SU-DHL-6 (cell line): ENCODE measurements around the gene KLF1.
A peak's percentile ranks its signal among the peaks of the same experiment; 100 is the strongest.

ENCODE experiments used
- H2AFZ ChIP-seq: fragments of 200-600 bp; sonication (generic); 2 replicates; pipeline ENCODE4 v1.6.1; 2014; ENCODE audit warnings: low read depth, mild to moderate bottlenecking, moderate library complexity, mixed read lengths, antibody characterized with exemption, low read length; ENCODE audit not compliant: severe bottlenecking
- H3F3A ChIP-seq: fragments of 200-600 bp; shearing (Covaris generic); 2 replicates; pipeline ENCODE4 v1.6.0; 2016; ENCODE audit warnings: antibody characterized with exemption, mild to moderate bottlenecking; ENCODE audit not compliant: insufficient read depth
- H3K27ac ChIP-seq: fragments of 200-600 bp; sonication (generic); 2 replicates; pipeline ENCODE4 v1.5.1; 2016; ENCODE audit warnings: low read depth, mild to moderate bottlenecking, low read length, moderate library complexity, mixed read lengths
- H3K27me3 ChIP-seq: fragments of 200-600 bp; sonication (generic), shearing (Covaris generic); 2 replicates; pipeline ENCODE4 v1.6.0; 2014; ENCODE audit warnings: mild to moderate bottlenecking, low read length
- H3K36me3 ChIP-seq: fragments of 200-600 bp; sonication (generic); 2 replicates; pipeline ENCODE4 v1.6.1; 2014; ENCODE audit warnings: mild to moderate bottlenecking, low read length, mixed read lengths
- H3K4me2 ChIP-seq: fragments of 300-600, 200-600 bp; shearing (Covaris generic), sonication (generic); 2 replicates; pipeline ENCODE4 v1.6.0; 2014; ENCODE audit warnings: low read length, low read depth, mild to moderate bottlenecking; ENCODE audit not compliant: poor library complexity, severe bottlenecking
- H3K4me3 ChIP-seq: fragments of 200-600 bp; sonication (generic); 2 replicates; pipeline ENCODE4 v1.5.1; 2014; ENCODE audit warnings: antibody characterized with exemption, low read length, mild to moderate bottlenecking, mixed read lengths; ENCODE audit not compliant: insufficient read depth, poor library complexity, severe bottlenecking
- H3K79me2 ChIP-seq: fragments of 200-600 bp; sonication (generic); 2 replicates; pipeline ENCODE4 v1.6.1; 2014; ENCODE audit warnings: mild to moderate bottlenecking, low read length, moderate library complexity; ENCODE audit not compliant: insufficient read depth
- H3K9ac ChIP-seq: fragments of 200-600 bp; sonication (generic); 2 replicates; pipeline ENCODE4 v1.7.0; 2014; ENCODE audit warnings: mild to moderate bottlenecking, low read length
- H3K9me2 ChIP-seq: fragments of 200-600 bp; sonication (generic); replicated peaks from 2 replicates; pipeline ENCODE4 v1.6.1; 2014; ENCODE audit warnings: low read length; ENCODE audit not compliant: insufficient read depth
- H3K9me3 ChIP-seq: fragments of 200-600 bp; sonication (generic); 2 replicates; pipeline ENCODE4 v1.6.1; 2014; ENCODE audit warnings: low read length, mixed read lengths; ENCODE audit not compliant: insufficient read depth
- H4K20me1 ChIP-seq: fragments of 200-600 bp; sonication (generic); 2 replicates; pipeline ENCODE4 v1.6.1; 2014; ENCODE audit warnings: low read depth, mild to moderate bottlenecking, antibody characterized with exemption, low read length, moderate library complexity, mixed read lengths
- CTCF ChIP-seq: fragments of 200-600 bp; sonication (generic); IDR thresholded peaks from one replicate; pipeline ENCODE4 v1.5.1; 2017; ENCODE audit warnings: antibody characterized with exemption, mild to moderate bottlenecking, low read length, moderate library complexity; ENCODE audit not compliant: insufficient read depth, poor library complexity, severe bottlenecking
- EZH2phosphoT487 ChIP-seq: fragments of 200-600 bp; sonication (generic), shearing (Covaris generic); conservative IDR thresholded peaks from 2 replicates; pipeline ENCODE4 v1.6.1; 2018; ENCODE audit warnings: mild to moderate bottlenecking, antibody characterized with exemption, low read length, moderate library complexity, mixed read lengths

The KLF1 gene

DNA sequence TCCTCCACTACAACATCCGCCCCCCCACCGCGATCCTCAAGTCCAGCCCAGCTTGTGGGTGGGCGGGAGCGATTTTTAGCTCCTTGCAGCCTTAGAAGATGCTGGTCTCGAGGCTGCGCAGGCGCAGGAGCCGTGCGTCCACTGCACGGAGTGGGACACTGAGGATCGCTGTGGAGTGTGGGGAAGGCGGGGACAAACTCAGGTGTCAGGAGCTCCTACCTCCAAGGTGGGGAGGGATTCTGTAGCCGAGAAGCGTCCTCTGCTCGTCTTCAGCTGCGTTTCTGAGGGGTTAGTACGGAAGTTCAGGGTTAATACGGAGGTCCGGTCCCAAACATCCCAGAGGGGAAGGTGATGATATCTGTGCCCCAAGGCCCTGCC is 52.4 kb downstream of the KLF1 start, which contains the start of gene RTBDN:
TSS of gene RTBDN (minus strand) at position 14 of the 378 bp plus-strand sequence. CDS start 4,600 bp downstream, outside the sequence.
- Histone ChIP-seq H3K4me2 (peak within 1 kb of the TSS; percentile 69), H3F3A (peaks cover 19% of the 10 kb centered on the region), H3K79me2 (no peaks in the 10 kb centered on the region), H3K27me3 (no peaks in the 10 kb centered on the region), H4K20me1 (no peaks in the 10 kb centered on the region), H3K9me2 (no peaks in the 10 kb centered on the region), H3K27ac (no peak within 1 kb of the TSS), H3K36me3 (no peaks in the 10 kb centered on the region), H3K4me3 (peak within 1 kb of the TSS; percentile 81), H3K9ac (peak within 1 kb of the TSS; percentile 71), H3K9me3 (no peaks in the 10 kb centered on the region), H2AFZ (peak within 1 kb of the TSS; percentile 94)
- TF ChIP-seq EZH2phosphoT487, result no peak
- no peak for TF ChIP-seq CTCF
